DND-41 (cell line): ENCODE data around the gene ELAPOR1.

Experiments used
- ATAC-seq: fragments of 200-7000 bp; cut with Tn5 transposase; 3 replicates; pipeline ENCODE4 v1.9.1; 2021; ENCODE audit warnings: low read depth; ENCODE audit not compliant: insufficient read depth
- DNase-seq: peaks from one replicate; pipeline ENCODE4 v3.0.0-alpha.2; 2020
- H2AFZ ChIP-seq: 2 replicates; pipeline ENCODE4 v1.6.0; 2012; ENCODE audit warnings: low read depth, low read length
- H3K27ac ChIP-seq: 2 replicates; pipeline ENCODE4 v1.5.1; 2012; ENCODE audit warnings: low read length, inconsistent platforms
- H3K27me3 ChIP-seq: fragments of 200-600 bp; sonication (generic); 2 replicates; pipeline ENCODE4 v1.6.0; 2012; ENCODE audit warnings: low read length, mild to moderate bottlenecking, inconsistent platforms; ENCODE audit not compliant: insufficient read depth, poor library complexity
- H3K36me3 ChIP-seq: 2 replicates; pipeline ENCODE4 v1.5.1; 2012; ENCODE audit warnings: low read length, inconsistent platforms; ENCODE audit not compliant: insufficient read depth
- H3K4me1 ChIP-seq: 2 replicates; pipeline ENCODE4 v1.5.1; 2012; ENCODE audit warnings: mild to moderate bottlenecking, low read length; ENCODE audit not compliant: insufficient read depth
- H3K4me2 ChIP-seq: 2 replicates; pipeline ENCODE4 v1.6.0; 2012; ENCODE audit warnings: mild to moderate bottlenecking, moderate library complexity, low read length, inconsistent platforms; ENCODE audit not compliant: insufficient read depth
- H3K4me3 ChIP-seq, 2 experiments: fragments of 200-600 bp in 1 of 2; shearing (Covaris generic) in 1 of 2; 2 replicates each; pipeline ENCODE4 v1.5.1; 2012 to 2016; ENCODE audit warnings: inconsistent platforms in 2 of 2, low read length in 2 of 2, mild to moderate bottlenecking in 2 of 2, low read depth in 1 of 2, moderate library complexity in 1 of 2
- H3K79me2 ChIP-seq: 2 replicates; pipeline ENCODE4 v1.6.0; 2012; ENCODE audit warnings: low read length, inconsistent platforms; ENCODE audit not compliant: insufficient read depth
- H3K9ac ChIP-seq: 2 replicates; pipeline ENCODE4 v1.6.0; 2012; ENCODE audit warnings: low read depth, mild to moderate bottlenecking, inconsistent platforms, low read length, moderate library complexity
- H3K9me3 ChIP-seq: 2 replicates; pipeline ENCODE4 v1.5.1; 2012; ENCODE audit warnings: low read length, moderate library complexity, mild to moderate bottlenecking, inconsistent platforms; ENCODE audit not compliant: insufficient read depth, severe bottlenecking
- H4K20me1 ChIP-seq: 2 replicates; pipeline ENCODE4 v1.6.0; 2012; ENCODE audit warnings: low read length; ENCODE audit not compliant: insufficient read depth
- CTCF ChIP-seq: IDR thresholded peaks from 2 replicates; pipeline ENCODE4 v1.5.1; 2012; ENCODE audit warnings: borderline replicate concordance, low read length, moderate library complexity, mild to moderate bottlenecking; ENCODE audit not compliant: poor library complexity, severe bottlenecking; ENCODE audit errors: extremely low read depth
- EZH2 ChIP-seq: IDR thresholded peaks from 3 replicates; pipeline ENCODE4 v1.6.1; 2012; ENCODE audit warnings: borderline replicate concordance, low read depth, mild to moderate bottlenecking, moderate library complexity, low read length, inconsistent platforms; ENCODE audit not compliant: severe bottlenecking

ELAPOR1 gene

GRCh38 chr1:109161858-109162606 lies 48.1 kb downstream of the ELAPOR1 start:
- peak overlapping the region; percentile 38 for H3K4me2 ChIP-seq
- DNase-seq: peak; percentile 61
- H3K27me3 ChIP-seq: no peaks in the 10 kb centered on the region
- H3K9ac ChIP-seq: no peak overlapping the region
- no peaks in the 10 kb centered on the region for H4K20me1 ChIP-seq
- H3K79me2 ChIP-seq: no peaks in the 10 kb centered on the region
- H3K36me3 ChIP-seq: no peaks in the 10 kb centered on the region
- H3K9me3 ChIP-seq: no peaks in the 10 kb centered on the region
- H3K4me1 ChIP-seq: peaks cover 10% of the 10 kb centered on the region
- TF ChIP-seq CTCF: no peak
- TF ChIP-seq EZH2: no peak
- H2AFZ ChIP-seq: peak overlapping the region; percentile 34; the same call in 1 of the 2 replicates
- no peak overlapping the region for H3K27ac ChIP-seq
- no peak overlapping the region for H3K4me3 ChIP-seq
- ATAC-seq: peak; percentile 94

- Histone ChIP-seq H3K79me2 (no peaks in the 10 kb centered on the region), H2AFZ (no peak overlapping the region), H3K4me2 (no peak overlapping the region), H3K36me3 (no peaks in the 10 kb centered on the region), H3K4me3 (no peak overlapping the region), H3K27ac (no peak overlapping the region), H4K20me1 (no peaks in the 10 kb centered on the region), H3K9ac (no peak overlapping the region), H3K27me3 (no peaks in the 10 kb centered on the region), H3K4me1 (peaks cover 10% of the 10 kb centered on the region), H3K9me3 (no peaks in the 10 kb centered on the region)
- TF ChIP-seq CTCF: no peak
- TF ChIP-seq EZH2: no peak
- no peak for DNase-seq
- ATAC-seq: no peak
Observed at GRCh38 chr1:109162626-109163025, 48.7 kb downstream of the ELAPOR1 start.

GRCh38 chr1:109163551-109163950 lies 49.6 kb downstream of the ELAPOR1 start:
- Histone ChIP-seq H3K4me3 (no peak overlapping the region), H3K36me3 (no peaks in the 10 kb centered on the region), H4K20me1 (no peaks in the 10 kb centered on the region), H3K4me2 (no peak overlapping the region), H3K9ac (no peak overlapping the region), H3K27ac (no peak overlapping the region), H2AFZ (no peak overlapping the region), H3K27me3 (no peaks in the 10 kb centered on the region), H3K4me1 (peaks cover 10% of the 10 kb centered on the region), H3K79me2 (no peaks in the 10 kb centered on the region), H3K9me3 (no peaks in the 10 kb centered on the region)
- DNase-seq: no peak
- no peak for ATAC-seq
- TF ChIP-seq EZH2 (no peak), CTCF (no peak)
